Stimulated activated CD4-positive, alpha-beta T cell treated with anti-CD3 and anti-CD28 coated beads, Interleukin-1b, Interleukin-23, amount 100 ng/mL, for 48 hours (primary cell): Measurements from ENCODE around the gene EVL.

Experiments
- DNase-seq: peaks from one replicate; pipeline ENCODE4 v3.0.0-alpha.2; 2020

Gene EVL

DNA sequence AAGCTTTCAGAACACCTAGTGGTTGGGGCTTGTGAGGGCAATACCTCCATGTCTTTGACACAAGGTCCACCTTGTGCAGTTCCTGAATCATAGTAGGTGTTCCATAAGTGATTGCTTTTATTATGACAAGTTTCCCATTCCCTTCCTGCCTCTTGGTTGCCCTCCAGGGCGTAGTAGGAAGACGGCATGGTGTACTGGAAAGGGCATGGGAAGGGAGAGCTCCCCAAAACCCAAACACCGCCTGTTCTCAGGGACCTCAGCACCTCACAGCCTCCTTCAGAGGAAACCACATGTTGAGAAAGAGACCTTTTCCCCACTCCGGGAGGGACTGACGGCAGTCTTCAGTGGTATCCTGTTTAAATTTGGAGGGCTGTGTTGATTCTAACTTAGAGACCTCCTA lies 21.1 kb downstream of the EVL start:
- DNase-seq: no peak

DNA sequence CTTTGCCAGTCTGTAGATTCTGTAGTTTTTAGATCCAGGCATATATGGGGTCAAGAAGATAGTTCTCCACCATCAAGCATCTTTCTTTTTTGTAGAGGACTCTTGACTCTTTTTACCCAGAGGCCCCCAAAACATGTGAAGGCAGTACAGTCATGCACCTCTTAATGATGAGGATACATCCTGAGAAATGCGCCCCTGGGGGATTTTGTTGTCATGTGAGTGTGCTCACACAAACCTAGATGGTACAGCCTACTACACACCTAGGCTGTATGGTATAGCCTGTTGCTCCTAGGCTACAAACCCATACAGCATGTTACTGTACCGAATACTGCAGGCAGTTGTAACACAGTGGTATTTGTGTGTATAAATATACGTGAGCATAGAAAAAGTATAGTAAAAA lies 23.0 kb downstream of the EVL start:
- no peak for DNase-seq

DNA sequence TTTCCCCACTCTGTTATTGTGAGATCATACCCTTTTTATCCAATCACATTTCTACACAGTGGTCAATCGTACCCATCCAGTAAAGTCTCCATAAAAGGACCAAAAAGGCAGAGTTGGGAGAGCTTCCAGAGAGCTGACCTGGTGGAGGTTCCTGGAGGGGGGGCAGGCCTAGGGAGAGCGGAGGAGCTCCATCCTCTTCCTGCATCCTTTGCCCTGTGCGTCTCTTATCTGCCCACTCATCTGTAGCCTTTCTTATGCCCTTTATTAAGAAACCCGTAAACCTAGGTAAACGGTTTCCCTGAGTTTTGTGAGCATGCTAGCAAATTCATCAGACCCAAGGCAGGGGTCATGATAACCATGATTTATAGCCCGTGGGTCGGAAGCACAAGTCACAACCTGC lies 26.2 kb downstream of the EVL start:
- no peak for DNase-seq

DNA sequence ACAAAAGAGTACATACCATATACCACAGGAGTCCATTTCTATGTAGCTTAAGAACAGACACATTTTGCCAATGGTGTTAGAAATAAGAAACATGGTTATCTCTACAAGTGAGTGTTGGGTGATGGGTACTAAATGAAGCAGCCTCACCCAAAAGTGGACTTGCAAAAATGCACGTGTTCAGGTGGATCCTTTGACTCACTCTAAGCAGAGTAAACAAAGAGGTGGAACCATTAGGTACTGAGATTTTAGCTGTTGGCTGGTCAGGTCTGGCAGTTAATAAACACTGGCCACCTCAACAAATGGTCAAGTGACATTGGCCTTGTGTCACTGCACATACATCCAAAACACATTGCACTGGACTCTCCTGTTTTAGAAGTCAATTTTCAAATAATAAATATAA lies 27.6 kb downstream of the EVL start:
- DNase-seq: no peak

DNA sequence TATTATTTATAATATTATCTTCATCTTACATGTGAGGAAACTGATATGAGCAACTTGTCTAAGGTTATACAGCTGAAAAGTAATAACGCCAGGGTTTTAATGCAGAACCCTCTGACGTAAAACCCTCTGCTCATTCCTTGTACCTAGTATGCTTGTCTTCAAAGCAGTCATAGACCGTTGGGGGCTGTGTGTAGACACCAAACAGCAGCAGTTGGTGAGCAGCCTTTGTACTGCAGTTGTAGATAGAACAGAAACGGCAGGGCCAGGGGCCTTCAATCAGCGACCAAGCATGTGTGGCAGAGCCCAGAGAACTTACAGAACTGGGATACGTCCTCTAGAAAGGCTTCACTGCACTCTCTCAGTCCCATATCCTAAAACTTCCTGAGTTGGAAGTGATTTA lies 28.1 kb downstream of the EVL start:
- DNase-seq: no peak

DNA sequence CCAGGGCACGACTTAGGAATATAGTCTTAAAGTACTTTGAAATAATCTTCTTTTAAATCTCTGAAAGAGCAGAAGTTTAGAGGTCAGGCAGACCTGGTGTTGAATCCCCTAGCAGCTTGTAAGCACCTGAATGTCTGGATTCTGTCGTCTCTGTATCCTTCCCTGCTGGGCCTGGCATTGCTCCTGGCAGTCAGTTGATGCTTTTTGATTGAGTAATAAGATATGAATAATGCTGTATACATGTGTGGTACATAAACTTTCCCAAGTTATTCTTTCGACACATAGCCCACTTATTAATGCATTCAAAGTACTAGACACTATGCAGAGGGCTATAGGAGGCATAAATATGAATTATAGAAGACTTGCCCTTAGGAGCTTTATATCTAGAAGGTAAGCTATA lies 31.4 kb downstream of the EVL start:
- no peak for DNase-seq

DNA sequence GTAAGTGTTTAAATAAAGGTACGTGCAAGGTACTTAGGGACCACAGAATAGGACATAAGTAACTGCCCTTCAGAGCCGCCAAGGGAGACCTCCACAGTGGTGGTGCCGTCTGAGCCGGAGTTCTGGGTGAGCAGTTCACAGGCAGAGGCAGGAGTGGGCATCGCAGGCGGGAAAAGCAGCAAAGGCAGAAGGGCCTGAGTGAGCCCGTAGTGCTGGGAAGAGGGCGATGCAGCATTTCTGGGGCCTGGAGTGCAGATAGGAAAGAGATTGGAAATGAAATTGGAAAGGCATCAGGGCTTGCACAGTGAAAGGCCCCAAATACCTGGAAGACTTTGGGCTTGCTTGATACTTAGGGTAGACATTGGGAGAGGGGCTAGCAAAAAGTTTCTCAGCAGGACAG lies 32.9 kb downstream of the EVL start:
- no peak for DNase-seq

DNA sequence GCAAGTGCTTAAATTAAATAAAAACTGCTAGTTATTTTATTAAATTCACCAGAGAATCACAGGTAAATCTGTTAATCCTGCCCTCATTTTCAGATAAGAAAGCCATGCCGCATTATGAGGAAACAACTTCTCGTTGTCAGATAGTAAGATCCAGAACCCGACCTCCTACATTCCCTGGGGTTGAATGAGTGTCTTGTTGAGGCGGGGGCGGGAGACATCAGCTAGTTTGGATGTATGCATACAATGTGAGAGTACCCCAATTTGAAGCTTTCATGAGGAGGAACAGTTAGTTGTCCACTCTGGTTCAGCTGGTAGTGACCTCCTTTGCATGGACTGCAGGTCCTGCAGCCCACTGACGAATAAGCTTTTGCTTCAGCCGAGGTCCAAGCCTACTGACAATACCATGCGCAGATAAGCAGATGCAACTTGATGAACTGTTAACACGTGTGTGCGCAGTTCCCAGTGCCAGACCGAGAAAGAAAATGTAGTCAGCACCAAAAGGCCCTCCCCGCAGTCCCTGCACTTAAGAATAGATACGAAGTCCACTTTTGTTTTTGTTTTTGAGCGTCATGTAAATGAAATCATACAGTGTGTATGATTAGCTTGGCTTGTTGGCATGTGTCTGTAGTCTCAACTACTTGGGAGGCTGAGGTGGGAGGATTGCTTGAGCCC lies 34.9 kb downstream of the EVL start:
- DNase-seq: no peak

DNA sequence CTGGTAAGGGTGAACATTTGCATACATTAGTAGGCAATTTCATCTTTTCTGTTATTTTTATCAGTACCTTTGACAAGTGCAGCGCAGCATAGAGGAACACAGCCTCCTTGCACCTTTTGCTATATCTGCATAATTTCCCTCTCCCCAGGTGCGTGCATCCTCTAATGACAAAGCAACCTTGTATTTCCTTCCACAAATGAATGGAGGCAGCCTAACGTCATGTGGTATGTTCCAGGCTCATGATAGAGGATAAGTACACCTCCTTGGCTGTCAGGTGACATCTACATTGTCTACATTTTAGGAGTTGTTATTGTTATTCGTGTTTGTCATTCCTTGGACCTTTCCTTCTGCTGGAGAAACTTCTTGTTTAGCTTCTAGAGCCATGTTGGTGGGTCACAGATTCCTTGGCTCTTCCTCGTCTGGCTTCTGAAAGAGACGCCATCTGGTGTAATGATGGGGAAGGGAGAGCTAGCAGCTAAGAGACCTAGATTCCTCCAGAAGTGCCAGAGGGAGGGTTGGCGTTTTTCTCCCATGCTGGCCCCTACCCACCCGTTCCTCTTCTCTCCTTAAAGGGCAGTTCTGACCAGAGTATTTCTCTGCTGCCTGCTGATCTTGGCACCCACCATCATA lies 37.0 kb downstream of the EVL start:
- no peak for DNase-seq

DNA sequence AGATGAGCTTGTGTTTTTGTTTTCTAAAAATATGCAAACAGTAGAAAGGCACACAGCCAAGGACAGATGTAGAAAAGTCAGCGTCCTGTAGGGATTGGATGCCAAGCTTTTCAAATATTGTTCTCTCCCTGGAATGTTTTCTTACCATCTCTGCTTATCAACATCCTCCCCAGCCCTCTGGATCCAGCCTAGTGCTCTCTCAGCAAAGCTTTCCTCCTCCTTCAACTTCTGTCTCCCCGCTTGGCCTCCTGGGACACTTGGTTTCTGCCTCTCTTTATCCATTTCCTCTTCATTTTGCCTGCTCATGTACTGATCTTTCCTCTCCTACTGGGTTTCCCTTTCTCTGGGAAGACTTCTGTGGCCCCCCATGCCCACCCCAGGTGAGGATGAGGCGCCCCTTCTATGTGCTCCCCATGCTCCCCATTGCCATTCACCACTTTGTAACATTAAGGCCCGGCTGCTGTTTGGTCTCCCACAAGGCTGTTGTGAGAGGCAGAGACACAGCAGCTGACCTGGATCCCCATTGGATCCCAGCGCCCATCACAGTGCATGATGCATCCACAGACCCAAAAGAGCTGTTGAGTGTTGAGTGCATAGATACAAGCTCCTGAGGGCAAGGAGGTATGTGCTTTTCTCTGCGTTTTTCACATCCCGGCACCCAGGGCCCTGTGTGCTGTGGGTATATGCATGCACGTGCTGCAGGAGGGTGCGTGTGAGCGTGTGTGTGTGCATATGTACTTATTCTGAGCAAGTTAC lies 38.2 kb downstream of the EVL start:
- peak; percentile 59 for DNase-seq

DNA sequence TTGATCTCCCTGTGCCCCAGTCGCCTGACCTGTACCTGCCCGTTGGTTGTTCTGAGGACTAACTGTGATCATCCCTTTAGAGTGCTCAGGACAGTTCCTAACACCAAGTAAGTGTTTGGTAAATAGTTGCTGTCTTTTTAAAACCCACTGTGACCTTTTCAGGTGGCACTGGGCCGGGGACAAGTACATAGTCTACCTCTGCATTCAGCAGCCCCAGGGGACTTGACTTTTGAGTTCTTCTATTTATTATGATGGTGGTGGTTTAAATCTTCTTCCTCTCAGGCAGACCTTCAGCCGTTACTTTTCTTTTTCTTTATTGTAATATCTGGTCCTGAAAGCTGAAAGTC lies 38.8 kb downstream of the EVL start:
- DNase-seq: no peak

DNA sequence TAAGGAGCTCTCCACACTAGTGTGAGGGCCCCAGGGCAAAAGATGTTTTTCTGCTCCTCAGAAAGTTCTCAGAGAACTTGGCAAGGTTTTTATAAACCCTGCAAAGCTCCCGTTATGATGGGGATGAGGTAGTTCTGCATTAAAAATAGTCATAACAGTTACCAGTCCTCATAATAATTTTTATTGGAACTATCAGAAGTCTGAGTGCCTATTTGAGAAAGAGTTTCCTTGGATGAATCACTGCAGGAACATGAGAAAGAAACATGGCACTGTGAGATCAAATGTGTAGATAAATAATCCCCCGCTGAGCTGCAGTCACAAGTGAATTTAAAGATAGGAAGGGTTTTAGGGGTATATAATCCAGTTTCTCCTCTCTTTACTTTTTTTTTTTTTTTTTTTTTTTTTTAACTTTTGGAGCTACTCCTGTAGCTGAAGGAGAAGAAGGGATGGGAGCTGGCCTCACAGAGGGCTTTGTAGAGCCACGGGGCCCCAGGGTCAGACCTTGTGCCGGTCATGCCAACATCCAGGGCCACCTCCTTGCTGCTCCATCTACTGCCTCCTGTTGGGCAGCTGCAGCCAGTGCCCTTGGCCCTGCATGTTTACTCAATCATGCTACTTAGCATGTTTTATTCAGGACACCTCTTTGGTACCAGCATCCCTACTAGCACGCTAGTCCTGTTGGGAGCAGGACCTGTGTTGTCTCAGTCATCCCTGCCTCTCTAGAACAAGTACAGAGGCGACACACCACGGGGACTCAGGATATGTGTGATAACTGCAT lies 39.5 kb downstream of the EVL start:
- no peak for DNase-seq

DNA sequence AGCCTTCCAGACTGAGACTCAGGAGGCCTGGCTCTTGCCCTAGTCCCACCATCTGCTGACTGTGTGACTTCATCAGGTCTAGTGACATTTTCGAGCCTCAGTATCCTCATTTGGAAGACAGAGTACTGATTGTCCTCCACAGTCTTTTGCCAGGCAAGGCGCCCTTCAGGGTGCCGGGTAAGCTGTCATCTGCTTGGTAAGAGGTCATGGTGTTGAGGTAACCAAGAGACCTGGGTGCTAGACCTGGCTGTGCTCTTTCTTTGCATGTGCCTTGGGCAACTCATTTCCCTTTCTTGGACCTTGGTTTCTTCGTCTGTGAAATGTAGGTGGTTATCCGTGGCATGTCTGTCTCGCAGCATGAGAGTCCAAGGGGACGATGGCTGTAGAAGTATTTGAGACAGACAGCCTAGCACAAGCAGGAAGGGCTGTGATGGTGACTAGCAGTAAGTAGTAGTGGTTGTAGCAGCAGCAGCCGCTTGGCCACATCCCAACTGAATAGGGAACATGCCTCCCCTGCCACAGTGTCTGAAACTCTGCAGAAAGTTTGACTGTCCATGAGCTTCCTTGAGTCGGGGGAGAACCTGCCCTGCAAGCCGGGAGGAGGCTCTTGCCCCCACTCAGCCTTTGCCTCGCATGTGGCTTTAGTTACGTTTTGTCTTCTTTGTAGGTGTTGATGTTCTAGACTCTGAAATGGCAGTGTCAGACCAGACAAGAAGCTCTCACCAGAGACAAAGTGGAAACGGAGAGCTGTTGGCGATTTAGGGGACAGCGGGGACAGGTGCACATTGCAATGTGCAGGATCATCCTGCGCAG lies 40.3 kb downstream of the EVL start:
- no peak for DNase-seq

DNA sequence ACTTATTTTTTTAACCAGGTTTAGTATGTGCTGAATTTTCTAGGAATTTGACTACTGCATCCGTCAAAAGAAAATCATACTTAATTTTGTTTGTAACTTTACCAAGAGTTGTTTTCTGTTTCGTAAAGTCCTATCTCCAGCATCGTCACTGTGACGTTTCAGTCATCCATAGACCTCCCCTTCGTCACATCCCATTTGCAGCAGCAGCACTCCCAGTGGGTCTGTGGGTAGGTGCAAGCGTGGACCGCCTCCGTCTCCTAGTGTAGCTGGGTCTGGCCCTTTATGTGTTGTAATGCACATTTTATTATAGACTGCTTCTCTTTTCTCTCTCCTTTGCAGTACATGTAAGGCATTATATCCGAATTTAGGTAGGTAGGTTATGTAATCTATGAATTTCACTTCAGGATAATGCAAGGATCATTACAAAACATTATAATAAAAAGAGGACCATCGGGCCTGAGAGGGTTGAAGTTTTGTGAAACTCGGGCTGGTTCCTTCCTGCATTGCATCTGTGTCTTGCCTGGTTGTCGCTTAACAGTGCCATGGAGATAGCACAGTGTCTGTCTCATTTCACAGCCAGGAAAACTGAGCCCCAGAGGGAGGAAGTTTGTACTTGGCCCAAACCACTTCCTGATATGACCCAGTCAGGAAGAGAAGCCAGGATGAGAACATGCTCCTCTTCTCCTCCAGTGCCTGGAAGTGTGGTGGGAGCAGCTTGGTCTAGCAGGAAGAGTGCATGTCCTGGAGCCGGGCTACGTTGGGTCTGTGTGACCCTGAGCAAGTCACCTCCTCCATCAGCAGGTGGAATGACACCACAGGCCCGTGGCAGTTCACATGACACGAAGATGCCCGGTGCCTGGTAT lies 41.3 kb downstream of the EVL start:
- peak; percentile 78 for DNase-seq

DNA sequence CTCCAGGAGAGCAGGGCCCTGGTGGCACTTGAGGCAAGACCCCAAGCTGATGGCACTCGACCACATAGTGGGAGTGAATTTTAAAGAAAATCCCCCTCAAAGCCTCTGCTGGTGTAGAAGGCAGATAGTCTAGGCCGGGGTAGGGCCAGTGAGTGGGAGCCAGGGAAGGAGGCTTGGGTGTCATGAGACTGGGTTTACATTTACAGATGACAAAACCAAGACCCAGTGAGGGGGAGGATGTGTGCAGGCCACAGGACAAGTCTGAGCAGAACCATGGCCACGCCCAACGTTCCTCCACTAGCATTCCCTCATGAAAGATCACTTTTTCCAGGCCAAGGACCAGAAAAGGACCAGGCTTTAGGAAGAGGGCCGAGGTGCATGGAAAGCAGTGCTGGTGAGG lies 42.0 kb downstream of the EVL start:
- DNase-seq: no peak

DNA sequence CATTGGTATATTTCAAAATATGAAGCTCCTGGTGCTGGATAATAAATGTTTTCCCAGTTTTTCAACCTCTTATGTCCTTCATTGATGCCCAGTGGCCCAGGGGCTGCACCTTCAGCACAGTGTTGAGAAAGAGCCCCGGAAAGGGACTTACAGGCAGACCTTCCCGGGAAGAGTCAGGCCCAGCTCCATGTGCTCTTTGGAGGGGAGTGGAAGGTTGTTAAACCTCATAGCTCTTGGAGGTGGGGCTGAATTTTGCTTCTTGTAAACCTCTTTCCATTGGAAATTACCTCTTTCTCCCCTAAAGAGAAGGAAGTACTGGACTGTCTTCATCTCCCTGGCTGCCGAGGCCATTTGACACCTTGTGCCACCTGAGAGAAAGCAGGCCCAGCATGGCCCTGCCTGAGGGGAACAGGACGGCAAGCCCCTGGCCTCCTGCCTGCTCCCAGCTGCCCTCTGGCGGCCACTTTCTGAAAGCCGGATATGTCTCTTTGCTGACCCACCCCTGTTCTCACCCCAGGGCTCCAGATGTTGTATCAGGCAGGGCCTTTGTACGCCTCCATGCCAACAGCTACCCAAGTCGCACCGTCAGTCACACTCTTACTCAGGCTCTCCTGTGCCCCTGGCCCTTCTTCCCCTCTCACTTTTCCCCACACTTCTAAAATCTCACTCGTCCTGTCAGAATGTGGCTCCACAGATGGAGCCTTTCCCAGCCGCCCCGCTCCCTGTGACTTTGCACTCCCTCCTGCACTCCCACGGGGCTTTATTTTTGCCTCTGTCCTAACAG lies 43.0 kb downstream of the EVL start:
- peak; percentile 90 for DNase-seq

DNA sequence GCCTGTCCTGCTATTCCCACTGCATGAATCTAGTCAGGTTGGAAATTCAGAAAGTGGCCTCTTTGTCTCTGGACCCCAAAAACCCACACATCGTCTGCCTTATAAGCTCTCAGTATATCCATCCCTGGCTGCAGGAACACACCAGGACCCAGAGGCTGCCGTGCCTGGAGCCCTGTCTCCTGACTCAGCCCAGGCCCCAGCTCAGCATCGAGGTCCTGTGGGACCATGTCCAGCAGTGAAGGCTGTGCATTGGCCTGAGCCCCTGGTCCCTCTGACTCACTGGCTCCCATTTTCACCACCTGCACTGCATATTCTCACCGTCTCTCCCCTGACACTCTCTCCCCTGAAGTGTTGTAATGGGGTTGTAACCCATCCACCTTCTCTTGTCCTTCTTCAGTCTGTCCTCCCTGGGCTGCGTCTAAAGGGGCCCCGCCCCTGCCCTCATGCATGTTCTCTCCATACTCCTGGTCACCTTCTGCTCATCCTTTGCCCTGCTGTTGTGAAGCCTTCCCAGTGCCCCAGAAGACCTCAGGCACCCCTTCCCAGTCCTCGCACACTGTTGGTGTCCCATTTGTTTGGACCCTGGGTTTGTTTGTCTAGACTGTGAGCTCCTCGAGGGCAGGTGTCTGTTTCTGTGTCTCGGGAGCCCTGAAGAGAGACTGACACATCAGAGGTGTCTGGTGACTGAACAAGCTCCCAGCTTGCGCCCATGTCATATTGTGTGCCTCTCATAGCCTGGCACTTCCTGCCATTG lies 43.8 kb downstream of the EVL start:
- DNase-seq: no peak

DNA sequence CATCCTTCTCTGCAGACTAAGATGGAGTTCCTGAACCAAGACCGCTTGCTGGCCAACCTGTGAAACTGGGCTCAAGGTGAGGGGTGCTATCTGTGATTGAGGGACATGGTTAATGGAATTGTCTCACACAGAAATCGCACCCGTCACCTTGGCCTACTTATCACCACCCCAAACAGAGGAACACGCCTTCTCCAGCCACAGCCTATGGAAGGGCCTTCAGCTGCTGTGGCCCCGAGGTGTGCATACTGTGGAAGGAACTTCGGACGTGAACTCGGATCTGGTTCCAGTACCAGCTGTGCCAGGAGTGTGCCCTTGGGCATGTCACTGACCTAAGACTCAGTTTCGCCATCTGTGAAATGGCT lies 44.4 kb downstream of the EVL start:
- DNase-seq: no peak

DNA sequence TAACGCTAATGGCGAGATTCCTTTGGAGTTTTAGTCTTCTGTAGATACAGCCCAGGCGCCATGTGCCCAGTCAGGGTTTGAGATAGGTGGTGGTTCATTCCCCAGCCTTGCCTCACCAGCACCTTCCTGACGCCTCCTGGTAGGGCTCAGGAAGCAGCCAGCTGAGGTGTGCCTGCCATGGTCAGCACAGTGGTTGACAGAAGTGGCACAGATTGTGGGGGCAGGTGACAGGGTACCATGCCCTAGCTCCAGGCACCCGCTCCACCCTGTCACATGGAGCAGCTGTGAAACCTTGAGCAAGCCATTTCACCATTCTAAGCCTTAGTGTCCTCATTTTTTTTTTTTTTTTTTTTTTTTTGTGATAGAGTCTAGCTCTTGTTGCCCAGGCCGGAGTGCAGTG lies 45.6 kb downstream of the EVL start:
- DNase-seq: no peak
